Testis (tissue), 3 donors: Measurements from ENCODE around the gene METRNL. TPM values are rescaled to one million over a fixed set of nuclear protein-coding genes. Genes with fewer than 3 reads are reported as not detected.

Experiments used
- DNase-seq: peaks from one replicate; pipeline ENCODE4 v3.0.0-alpha.2; 2019
- H3K27ac ChIP-seq, 2 donors: fragments of 200-600 bp; sonication (generic); one replicate each; pipeline ENCODE4 v1.5.1; 2019
- H3K27me3 ChIP-seq: fragments of 200-600 bp; sonication (generic); one replicate; pipeline ENCODE4 v1.5.1; 2019
- H3K36me3 ChIP-seq: fragments of 200-600 bp; sonication (generic); one replicate; pipeline ENCODE4 v1.5.1; 2017; ENCODE audit warnings: low read depth; ENCODE audit errors: missing control alignments
- H3K4me1 ChIP-seq: fragments of 200-600 bp; sonication (generic); one replicate; pipeline ENCODE4 v1.5.1; 2019
- H3K4me3 ChIP-seq, 2 donors: fragments of 200-600 bp; sonication (generic); one replicate each; pipeline ENCODE4 v1.5.1; 2017 to 2019
- H3K9me3 ChIP-seq: fragments of 200-600 bp; sonication (generic); one replicate; pipeline ENCODE4 v1.5.1; 2017
- POLR2A ChIP-seq: fragments of 450-650 bp; IDR thresholded peaks from one replicate; pipeline ENCODE4 v1.6.1; 2017; ENCODE audit warnings: antibody characterized with exemption, mild to moderate bottlenecking, moderate library complexity
- WGBS, 2 donors: methylation state at CpG; one replicate each; pipeline ENCODE4 v1.1.5; 2018; 5-methylcytosine and 5-hydroxymethylcytosine counted together
- intact Hi-C: fragments of 100-400 bp; cut with DNase I; formaldehyde crosslinking; loops from one replicate; pipeline ENCODE4 v1.15.1; 2023; ENCODE audit warnings: low total_unique reads
- polyA plus RNA-seq: library from polyadenylated mRNA; stranded (reverse); fragments of 350-450 nt; fragmentation: Illumina TruSeq; extraction: RNeasy Lipid Tissue Mini Kit (QIAGEN cat#74804); gene quantifications from one replicate; pipeline ENCODE4 v1.2.3, GENCODE V29; 2014; ENCODE audit warnings: low read depth, low replicate concordance; ENCODE audit not compliant: insufficient read depth
- total RNA-seq, 2 donors: library from RNA; depleted of rRNA; stranded (reverse); fragments of >200 nt; gene quantifications; one replicate each; pipeline ENCODE4 v1.2.3, GENCODE V29; 2016
- TF ChIP-seq, protein P1 (sequence below), 3 experiments: fragments of 450-650 bp in 2 of 3; fragments of 200-600 bp in 1 of 3; sonication (generic) in 1 of 3; IDR thresholded peaks; one replicate each; pipeline ENCODE4 v1.5.1; 2016 to 2019; ENCODE audit warnings: antibody characterized with exemption in 3 of 3, mild to moderate bottlenecking in 2 of 3, moderate library complexity in 1 of 3

Gene METRNL
- total and polyA plus RNA-seq, 3 donors from 2014 or later, result 54.6 to 86.1 (median 56.1) TPM

DNA sequence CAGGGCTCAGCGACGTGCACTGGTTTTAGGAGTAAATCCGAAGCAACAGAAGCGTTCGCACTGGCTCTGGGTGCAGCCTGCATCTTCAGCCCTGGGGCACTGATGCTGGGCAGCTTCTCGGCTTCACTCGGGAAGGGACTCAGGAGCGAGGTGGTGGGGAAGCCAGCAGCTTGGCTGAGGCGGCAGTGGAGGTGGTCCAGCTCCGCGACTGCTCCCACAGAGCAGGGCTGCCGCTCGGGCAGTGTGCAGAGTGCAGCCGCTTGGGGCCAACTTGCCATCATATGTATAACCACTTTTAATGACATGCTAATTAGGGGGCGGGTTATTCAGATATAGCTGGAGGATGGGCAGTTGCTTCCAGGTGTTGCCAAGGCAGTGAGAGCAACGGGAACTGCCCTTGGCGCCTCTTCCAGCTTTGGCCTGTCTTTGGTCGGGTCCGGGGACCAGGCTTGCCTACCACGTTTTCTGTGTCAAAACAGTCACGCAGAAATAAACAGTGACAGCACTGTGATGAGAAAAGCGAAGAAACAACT is 26.7 kb downstream of the METRNL start:
- intact Hi-C loops, result no loop called here
- H3K4me3 ChIP-seq, result no peak overlapping the region
- no peaks in the 10 kb centered on the region for H3K36me3 ChIP-seq
- no peak overlapping the region for H3K27ac ChIP-seq
- no peaks in the 10 kb centered on the region for H3K27me3 ChIP-seq
- H3K4me1 ChIP-seq, result peaks cover 27% of the 10 kb centered on the region
- WGBS, 2 donors, result 80 to 81% methylated on average over 14 to 22 of the region's 22 CpGs
- TF ChIP-seq POLR2A, result no peak
- TF ChIP-seq, protein P1, sequence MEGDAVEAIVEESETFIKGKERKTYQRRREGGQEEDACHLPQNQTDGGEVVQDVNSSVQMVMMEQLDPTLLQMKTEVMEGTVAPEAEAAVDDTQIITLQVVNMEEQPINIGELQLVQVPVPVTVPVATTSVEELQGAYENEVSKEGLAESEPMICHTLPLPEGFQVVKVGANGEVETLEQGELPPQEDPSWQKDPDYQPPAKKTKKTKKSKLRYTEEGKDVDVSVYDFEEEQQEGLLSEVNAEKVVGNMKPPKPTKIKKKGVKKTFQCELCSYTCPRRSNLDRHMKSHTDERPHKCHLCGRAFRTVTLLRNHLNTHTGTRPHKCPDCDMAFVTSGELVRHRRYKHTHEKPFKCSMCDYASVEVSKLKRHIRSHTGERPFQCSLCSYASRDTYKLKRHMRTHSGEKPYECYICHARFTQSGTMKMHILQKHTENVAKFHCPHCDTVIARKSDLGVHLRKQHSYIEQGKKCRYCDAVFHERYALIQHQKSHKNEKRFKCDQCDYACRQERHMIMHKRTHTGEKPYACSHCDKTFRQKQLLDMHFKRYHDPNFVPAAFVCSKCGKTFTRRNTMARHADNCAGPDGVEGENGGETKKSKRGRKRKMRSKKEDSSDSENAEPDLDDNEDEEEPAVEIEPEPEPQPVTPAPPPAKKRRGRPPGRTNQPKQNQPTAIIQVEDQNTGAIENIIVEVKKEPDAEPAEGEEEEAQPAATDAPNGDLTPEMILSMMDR (IDR thresholded peaks at IDR 0.05), result no peak
- H3K9me3 ChIP-seq, result no peaks in the 10 kb centered on the region
- DNase-seq, result no peak

DNA sequence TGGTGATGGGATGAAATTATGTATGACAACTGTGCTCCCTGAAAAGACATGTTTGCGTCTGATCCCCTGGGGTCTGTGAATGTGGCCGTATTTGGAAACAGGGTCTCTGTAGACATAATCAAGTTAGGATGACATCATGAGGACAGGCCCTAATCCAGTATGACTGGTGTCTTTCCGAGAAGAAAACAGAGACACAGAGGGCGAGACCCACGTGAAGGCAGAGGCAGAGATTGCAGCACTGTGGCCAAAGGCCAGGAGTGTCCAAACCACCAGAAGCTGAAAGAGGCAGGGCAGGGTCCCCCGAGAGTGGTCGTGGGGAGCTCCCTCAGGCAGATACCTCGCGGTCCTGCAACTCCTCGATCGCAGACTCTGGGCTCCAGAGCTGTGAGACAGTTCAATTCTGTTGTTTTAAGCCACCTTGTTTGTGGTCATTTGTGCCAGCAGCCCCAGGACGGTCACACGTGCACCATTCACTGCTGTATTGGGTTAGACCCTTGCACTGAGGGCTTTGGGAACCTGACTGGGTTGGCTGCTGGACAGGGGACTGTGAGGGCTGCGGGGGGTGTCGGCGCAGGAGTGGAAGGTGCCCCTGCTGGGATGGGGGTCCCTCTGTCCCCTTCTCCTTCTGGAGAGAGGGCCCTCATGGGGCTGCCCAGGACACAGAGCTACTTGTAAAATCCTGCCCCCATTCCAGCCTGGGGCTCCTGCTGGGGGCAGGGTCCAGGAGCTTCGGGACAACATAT is 27.7 kb downstream of the METRNL start:
- TF ChIP-seq, protein P1 (IDR thresholded peaks at IDR 0.05), result no peak
- no peak for TF ChIP-seq POLR2A
- Histone ChIP-seq H3K9me3 (no peaks in the 10 kb centered on the region), H3K4me3 (no peak overlapping the region), H3K4me1 (peaks cover 19% of the 10 kb centered on the region), H3K27me3 (no peaks in the 10 kb centered on the region), H3K27ac (no peak overlapping the region), H3K36me3 (no peaks in the 10 kb centered on the region)
- 80 to 83% methylated on average over 10 to 17 of the region's 17 CpGs for WGBS, 2 donors
- intact Hi-C loops, result no loop called here
- DNase-seq, result no peak

DNA sequence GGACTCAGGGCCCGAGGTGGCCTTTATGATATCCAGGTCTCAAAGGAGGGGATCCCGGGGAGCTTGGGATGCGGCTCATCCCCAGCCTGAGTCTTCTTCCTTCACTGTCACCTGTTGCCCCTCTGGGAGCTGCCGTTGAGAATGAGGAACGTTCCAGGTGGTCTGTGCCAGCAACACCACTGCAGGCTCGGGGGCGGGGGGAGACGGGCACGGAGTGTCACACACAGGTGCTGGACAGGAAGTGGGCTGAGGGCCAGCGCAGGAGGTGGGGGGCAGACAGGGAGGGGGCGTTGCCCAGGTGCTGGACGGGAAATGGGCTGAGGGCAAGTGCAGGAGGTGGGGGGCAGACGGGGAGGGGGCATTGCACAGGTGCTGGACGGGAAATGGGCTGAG is 28.2 kb downstream of the METRNL start:
- TF ChIP-seq, protein P1 (IDR thresholded peaks at IDR 0.05), result no peak
- no peak for TF ChIP-seq POLR2A

DNA sequence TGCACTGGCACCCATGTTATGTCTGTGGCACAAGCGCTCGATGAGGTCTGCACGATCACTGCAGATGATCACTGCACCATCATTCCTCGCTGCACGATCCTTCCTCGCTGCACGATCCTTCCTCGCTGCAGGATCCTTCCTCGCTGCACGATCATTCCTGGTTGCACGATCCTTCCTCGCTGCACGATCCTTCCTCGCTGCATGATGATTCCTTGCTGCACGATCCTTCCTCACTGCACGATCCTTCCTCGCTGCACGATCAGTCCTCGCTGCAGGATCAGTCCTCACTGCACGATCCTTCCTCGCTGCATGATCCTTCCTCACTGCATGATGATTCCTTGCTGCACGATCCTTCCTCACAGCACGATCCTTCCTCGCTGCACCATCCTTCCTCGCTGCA is 29.3 kb downstream of the METRNL start:
- 92 to 94% methylated on average over 25 of the region's 25 CpGs for WGBS, 2 donors
- H3K4me1 ChIP-seq, result peaks cover 19% of the 10 kb centered on the region

More for the DNA sequence above, 28.2 kb downstream of the METRNL start:
- Histone ChIP-seq H3K9me3 (no peaks in the 10 kb centered on the region), H3K27ac (no peak overlapping the region), H3K36me3 (no peaks in the 10 kb centered on the region), H3K4me3 (no peak overlapping the region), H3K4me1 (peaks cover 19% of the 10 kb centered on the region), H3K27me3 (no peaks in the 10 kb centered on the region)
- DNase-seq, result no peak
- intact Hi-C loops, result no loop called here
- WGBS, 2 donors, result 70 to 81% methylated on average over 6 to 14 of the region's 14 CpGs

More for the DNA sequence above, 29.3 kb downstream of the METRNL start:
- Histone ChIP-seq H3K36me3 (no peaks in the 10 kb centered on the region), H3K9me3 (no peaks in the 10 kb centered on the region), H3K4me3 (no peak overlapping the region), H3K27me3 (no peaks in the 10 kb centered on the region), H3K27ac (no peak overlapping the region)
- no peak for TF ChIP-seq POLR2A
- TF ChIP-seq, protein P1 (IDR thresholded peaks at IDR 0.05), result no peak
- DNase-seq, result no peak
- intact Hi-C loops, result no loop called here
